Stimulated activated CD8-positive, alpha-beta memory T cell treated with anti-CD3 and anti-CD28 coated beads, Interleukin-15, amount 100 ng/mL, for 4 hours (primary cell): Measurements from ENCODE around the gene ADAMTS18.
"Not testable (repeated sequence)": the region's sequence is repeated elsewhere in the genome, so short reads cannot be mapped to it uniquely, and the experiment has no call there.

ENCODE experiments used
- DNase-seq, 2 donors: peaks; one replicate each; pipeline ENCODE4 v3.0.0-alpha.2; 2020; ENCODE audit warnings: low read depth in 2 of 2

The ADAMTS18 gene

GRCh38 chr16:77282345-77282744 is 152.5 kb downstream of the ADAMTS18 start:
- DNase-seq: no peak

- not testable (repeated sequence) for DNase-seq
Observed at GRCh38 chr16:77279316-77279715, 155.5 kb downstream of the ADAMTS18 start.

GRCh38 chr16:77277571-77277970 is 157.3 kb downstream of the ADAMTS18 start:
- no peak for DNase-seq

- DNase-seq: no peak
Observed at GRCh38 chr16:77277141-77277540, 157.7 kb downstream of the ADAMTS18 start.

GRCh38 chr16:77276661-77277060 is 158.2 kb downstream of the ADAMTS18 start:
- no peak for DNase-seq

GRCh38 chr16:77275303-77275702 is 159.5 kb downstream of the ADAMTS18 start:
- DNase-seq: not testable (repeated sequence)

GRCh38 chr16:77273815-77274214 is 161.0 kb downstream of the ADAMTS18 start:
- no peak for DNase-seq

- no peak for DNase-seq
Observed at GRCh38 chr16:77271532-77272426, 163.1 kb downstream of the ADAMTS18 start.

GRCh38 chr16:77266185-77266584 is 168.6 kb downstream of the ADAMTS18 start:
- DNase-seq: not testable (repeated sequence)

GRCh38 chr16:77262971-77263370 is 171.9 kb downstream of the ADAMTS18 start:
- no peak for DNase-seq

- no peak for DNase-seq
Observed at GRCh38 chr16:77250400-77250799, 184.4 kb downstream of the ADAMTS18 start.

- no peak for DNase-seq
Observed at GRCh38 chr16:77246150-77246549, 188.7 kb downstream of the ADAMTS18 start.

GRCh38 chr16:77242471-77242870 is 192.4 kb downstream of the ADAMTS18 start:
- not testable (repeated sequence) for DNase-seq

GRCh38 chr16:77238593-77238992 is 196.2 kb downstream of the ADAMTS18 start:
- DNase-seq: no peak

GRCh38 chr16:77236063-77236511 is 198.7 kb downstream of the ADAMTS18 start:
- DNase-seq: peak; percentile 62 to 72

GRCh38 chr16:77234611-77235010 is 200.2 kb downstream of the ADAMTS18 start:
- no peak for DNase-seq

- no peak for DNase-seq
Observed at GRCh38 chr16:77233799-77234519, 200.9 kb downstream of the ADAMTS18 start.
